CD1c-positive myeloid dendritic cell (primary cell): ENCODE measurements around the gene NRN1L.
"Not testable (repeated sequence)": the region's sequence is repeated elsewhere in the genome, so short reads cannot be mapped to it uniquely, and the experiment has no call there.

Experiments
- DNase-seq: peaks from one replicate; pipeline ENCODE4 v3.0.0-alpha.2; 2016; ENCODE audit errors: extremely low spot score

Gene NRN1L

DNA sequence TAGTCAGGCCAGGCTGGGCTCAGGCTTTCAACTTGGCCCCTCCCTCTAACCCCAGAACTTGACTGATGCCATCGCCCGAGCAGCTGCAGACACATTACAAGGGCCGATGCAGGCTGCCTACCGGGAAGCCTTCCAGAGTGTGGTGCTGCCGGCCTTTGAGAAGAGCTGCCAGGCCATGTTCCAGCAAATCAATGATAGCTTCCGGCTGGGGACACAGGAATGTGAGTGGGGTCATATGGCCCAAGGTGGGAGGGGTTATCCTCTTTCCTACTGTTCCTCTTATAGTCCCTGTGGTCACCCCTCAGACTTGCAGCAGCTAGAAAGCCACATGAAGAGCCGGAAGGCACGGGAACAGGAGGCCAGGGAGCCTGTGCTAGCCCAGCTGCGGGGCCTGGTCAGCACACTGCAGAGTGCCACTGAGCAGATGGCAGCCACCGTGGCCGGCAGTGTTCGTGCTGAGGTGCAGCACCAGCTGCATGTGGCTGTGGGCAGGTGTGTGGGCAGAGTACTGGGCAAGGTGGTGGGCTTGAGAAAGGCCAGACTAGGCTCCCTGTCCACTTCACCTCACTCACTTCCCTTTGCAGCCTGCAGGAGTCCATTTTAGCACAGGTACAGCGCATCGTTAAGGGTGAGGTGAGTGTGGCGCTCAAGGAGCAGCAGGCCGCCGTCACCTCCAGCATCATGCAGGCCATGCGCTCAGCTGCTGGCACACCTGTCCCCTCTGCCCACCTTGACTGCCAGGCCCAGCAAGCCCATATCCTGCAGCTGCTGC is 2.1 kb upstream of the NRN1L start:
- DNase-seq = no peak

DNA sequence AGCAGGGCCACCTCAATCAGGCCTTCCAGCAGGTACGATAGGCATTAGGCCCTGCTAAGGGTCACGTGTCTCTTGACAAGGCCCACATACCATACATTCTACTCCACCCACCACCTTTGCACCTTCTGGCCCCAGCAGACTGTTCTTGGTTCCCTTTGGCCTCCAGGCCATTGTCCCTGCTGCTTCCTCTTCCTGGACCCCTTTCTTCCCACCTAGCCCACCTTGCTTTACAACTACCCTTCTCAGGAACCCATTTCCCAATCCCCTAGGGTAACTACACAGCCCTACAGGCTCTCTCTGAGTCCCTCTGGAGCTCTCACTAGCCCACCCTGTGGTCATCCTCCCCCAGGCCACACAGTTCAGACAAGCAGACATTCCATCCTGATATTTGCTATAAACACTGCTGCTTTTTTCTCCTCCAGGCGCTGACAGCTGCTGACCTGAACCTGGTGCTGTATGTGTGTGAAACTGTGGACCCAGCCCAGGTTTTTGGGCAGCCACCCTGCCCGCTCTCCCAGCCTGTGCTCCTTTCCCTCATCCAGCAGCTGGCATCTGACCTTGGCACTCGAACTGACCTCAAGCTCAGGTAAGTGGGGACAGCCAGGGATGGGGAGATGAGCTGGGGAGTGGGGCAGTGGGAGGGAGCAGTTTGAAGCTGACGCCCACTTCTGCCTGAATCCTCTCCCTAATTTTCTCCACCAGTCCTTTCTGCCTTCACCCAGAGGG is 1.4 kb upstream of the NRN1L start:
- DNase-seq = no peak

DNA sequence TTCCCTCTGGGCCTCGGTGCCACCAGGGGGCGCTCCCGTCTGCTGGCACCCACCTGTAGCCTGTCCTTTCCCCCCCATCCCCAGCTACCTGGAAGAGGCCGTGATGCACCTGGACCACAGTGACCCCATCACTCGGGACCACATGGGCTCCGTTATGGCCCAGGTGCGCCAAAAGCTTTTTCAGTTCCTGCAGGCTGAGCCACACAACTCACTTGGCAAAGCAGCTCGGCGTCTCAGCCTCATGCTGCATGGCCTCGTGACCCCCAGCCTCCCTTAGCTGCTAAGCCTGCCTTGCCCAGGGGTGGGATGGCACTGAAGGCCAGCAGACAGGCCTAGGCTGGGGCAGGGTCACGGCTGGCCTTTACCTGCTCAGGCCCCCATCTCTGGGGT is 818 bp upstream of the NRN1L start:
- DNase-seq = peak; percentile 64

DNA sequence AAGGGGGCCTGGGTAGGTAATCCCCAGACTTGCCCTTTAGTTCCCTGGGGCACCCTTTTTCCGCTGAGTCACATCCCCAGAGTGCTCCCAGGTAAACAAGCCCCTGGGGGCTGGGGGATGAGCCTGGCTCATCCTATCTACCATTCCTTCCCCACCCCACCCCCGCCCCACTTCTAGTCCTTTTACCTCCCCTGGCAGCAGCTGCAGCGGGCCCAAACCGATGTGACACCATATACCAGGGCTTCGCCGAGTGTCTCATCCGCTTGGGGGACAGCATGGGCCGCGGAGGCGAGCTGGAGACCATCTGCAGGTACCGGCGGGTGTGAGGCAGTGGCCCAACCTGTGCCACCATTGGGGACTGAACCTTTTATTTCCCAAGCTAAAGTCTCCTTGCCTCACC is 860 bp downstream of the NRN1L start:
- no peak for DNase-seq

DNA sequence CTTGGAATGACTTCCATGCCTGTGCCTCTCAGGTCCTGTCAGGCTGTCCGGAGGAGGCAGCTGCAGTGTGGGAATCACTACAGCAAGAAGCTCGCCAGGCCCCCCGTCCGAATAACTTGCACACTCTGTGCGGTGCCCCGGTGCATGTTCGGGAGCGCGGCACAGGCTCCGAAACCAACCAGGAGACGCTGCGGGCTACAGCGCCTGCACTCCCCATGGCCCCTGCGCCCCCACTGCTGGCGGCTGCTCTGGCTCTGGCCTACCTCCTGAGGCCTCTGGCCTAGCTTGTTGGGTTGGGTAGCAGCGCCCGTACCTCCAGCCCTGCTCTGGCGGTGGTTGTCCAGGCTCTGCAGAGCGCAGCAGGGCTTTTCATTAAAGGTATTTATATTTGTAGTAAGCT is 1.3 kb downstream of the NRN1L start:
- no peak for DNase-seq

DNA sequence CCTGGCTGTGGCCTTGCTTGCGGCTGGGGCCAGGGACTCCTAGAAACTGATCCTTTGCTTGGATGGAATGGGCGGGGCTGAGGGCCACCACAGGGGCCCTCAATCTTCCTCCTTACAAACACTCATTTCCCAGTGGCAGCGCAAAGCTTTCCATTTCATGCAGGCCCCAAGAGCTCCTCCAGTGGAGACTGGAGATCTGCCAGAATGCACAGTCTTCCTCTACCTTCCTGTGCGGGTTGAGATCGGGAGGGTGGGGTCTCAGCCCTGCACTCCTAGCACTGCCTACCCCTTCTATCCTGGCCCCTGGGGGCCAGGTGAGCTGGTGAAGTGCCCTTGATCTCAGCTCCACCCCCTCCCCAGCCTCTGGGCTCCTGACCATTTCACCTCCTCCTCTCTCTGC is 1.7 kb downstream of the NRN1L start:
- DNase-seq = no peak

DNA sequence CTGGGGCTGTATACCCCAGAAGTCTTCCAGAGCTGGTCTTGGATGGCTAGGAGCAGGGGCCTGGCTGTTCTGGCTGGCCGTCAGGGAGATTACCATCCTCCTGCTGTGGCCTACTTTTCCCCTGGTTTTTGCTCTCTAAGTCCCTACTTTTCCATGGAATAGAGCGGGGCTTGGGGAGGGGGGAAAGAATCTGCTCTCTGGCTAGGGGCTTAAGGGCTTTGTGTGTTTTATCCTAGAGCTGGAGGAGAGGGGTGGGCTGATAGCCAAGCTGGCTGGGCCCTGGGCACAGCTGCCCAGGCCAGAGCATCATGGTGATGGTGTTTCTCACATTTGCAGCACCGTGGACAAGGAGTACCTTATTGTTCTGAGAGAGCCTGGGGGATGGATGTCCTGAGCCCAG is 3.6 kb downstream of the NRN1L start:
- DNase-seq = no peak

DNA sequence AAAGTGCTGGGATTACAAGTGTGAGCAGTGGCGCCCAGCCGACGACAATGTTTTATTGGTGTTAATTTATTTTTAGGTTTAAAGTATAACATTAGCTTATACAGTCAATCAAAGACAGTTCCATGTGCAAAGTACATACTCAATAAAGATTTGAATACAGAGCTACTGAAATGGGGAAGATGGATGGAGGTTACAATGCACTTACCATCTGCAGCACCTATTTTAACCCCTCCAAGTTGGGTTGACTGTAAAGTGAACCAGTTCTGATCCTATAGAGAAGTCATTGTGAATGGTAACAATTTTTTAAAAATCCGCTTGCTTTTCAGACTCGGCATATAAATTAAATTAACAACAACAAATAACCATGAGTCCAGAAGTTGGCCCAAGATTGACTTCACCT is 7.7 kb downstream of the NRN1L start:
- no peak for DNase-seq

DNA sequence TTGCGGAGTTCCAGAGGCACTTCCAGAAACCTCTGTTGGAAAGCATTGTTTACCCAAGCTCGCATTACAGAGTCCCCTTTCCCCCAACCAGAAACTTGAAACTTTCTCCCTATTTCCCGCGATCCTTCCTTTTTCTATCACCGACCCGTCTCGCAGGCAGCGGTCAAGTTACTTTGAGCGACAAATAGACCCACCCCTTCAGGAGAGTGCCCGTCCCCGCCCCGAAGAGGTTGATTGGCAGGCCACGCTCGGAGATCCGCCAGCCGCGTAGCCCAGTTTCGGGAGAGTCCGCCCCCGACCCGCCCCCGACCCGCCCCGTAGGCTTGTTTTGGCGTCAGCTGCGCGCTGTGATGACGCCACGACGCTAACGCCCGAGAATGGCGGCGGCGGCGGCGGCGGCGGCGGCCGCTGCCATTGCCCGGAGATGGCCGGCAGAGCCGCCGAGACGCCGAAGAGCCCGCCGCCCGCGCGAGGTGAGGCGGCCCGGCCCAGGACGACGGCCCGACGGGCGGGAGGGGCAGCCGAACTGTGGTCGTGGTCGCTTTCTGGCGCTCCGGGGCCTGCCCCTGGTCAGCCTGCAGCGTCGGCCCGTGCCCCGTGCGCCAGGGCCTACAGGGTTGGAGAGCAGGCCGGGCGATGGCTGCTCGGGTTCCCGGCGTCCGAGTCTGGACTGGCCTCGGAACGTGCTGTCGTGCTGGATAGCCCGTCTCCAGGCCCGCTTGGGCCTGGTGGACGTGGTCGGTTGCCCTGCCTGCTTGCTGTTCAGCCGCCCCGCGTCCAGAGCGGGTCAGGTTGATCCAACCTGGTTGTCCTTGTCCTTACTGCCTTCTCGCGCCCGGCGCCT is 8.4 kb downstream of the NRN1L start, which contains the start of gene PSKH1:
TSS of gene PSKH1 (plus strand) at position 356 of the 844 bp plus-strand sequence. CDS start 15,496 bp downstream, outside the sequence.
- DNase-seq = peak; percentile 98

DNA sequence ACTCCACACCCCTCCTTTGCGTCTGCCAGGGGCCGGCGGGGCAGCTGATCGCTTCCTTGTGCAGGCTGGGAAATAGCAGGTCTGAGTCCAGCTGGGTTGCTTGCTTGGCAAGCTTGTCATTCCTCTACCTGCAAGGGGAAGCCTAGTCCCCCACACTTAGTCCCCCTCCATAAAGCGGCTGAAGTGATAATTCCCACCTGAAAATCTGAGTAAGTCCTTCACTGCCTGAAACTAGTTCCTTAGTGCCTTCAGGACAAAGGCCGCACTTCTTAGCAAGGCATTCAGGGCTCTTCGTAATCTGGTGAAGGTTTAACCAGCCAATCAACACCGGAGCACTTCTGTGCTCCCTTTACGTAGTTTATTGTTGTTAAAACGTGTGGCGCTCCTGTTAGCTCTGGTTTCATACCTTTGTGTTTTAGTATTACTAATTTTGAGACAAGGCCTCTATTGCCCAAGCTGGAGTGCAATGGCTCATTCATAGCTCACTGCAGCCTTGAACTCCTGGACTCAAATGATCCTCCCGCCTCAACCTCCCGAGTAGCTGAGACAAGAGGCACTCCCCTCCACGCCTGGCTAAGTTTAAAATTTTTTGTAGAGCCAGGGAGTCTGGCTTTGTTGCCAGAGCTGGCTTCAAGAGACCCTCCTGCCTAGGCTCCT is 9.2 kb downstream of the NRN1L start:
- DNase-seq = no peak

DNA sequence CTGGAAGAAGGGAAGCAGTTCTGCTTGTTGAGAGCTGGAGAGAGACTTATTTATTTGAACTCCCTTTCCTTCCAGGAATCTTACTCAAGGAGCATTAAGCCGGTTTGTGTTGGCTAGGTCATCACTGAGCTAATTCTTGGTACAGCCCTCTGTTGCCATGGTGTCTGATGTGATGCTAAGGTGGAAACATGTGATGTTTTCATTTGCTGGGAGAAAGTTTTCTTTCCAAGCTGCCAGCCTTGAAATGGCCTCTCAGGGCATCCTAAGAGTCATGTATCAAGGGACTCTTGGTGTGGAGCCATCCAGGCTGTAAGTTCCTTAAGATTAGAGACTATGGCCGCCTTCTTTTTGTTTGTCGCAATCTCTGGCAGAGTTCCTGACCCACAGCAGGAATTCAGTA is 12.5 kb downstream of the NRN1L start:
- DNase-seq = no peak

DNA sequence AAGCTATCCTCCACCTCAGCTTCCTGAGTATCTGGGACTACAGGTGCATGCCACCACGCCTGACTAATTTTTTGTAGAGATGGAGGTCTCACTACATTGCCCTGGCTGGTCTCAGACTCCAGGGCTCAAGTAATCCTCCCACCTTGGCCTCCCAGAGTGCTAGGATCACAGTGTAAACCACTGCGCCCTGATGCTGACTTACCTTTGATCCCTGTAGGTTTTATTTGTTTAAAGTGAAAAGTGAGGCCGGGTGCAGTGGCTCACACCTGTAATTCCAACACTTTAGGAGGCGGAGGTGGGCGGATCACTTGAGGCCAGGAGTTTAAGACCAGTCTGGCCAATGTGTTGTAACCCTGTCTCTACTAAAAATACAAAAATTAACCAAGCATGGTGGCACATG is 17.0 kb downstream of the NRN1L start:
- DNase-seq = no peak

DNA sequence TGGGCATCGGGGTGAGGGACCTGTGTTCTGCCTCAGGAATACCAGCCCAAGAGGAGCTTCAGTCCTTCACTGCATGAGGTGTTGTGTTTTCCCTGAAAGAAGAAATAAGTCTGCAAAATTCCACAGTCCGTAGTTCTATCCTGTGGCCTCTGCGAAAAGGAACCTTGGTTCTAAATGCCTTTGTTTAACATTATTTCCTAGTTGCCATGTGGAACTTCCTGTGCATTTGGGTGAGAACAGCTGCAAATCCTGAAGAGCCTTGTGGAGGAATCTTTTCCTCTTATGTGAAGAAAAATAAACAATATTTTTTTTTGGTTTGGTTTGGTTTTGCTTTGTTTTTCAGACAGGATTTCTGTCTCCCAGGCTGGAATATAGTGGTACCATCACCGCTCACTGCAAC is 18.1 kb downstream of the NRN1L start:
- no peak for DNase-seq

DNA sequence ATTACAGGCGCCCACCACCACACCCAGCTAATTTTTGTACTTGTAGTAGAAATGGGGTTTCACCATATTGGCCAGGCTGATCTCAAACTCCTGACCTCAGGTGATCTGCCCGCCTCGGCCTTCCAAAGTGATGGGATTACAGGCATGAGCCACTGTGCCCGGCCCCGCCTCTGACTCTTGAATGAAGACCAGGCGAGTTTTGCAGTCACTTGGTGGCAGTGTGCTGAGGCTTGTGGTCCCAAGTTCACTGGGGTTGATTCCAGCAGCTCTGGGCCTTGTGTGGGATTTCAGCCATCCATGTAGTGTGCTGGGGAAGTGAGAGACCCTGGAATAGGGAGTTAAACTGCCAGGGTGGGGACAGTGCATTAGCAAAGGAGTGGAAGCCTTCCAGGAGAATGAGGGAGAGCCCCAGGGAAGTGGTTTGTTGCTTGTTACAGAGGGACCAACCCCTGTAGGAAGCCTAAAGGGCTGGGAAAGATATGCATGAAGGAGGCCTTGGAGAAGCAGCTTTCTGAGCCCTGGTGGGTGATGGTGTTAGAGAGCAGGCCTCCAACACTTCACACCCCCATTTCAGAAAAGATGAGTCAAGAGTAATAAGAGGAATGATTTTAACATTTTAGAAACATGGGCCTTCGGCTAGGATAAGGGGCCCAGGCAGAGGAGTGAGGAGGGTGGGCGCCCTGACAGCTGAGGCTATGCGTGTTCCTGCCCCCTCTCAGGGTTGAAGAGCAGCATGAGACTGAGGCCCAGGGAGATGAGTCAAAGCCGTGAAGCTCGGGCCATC is 22.9 kb downstream of the NRN1L start:
- DNase-seq = no peak

DNA sequence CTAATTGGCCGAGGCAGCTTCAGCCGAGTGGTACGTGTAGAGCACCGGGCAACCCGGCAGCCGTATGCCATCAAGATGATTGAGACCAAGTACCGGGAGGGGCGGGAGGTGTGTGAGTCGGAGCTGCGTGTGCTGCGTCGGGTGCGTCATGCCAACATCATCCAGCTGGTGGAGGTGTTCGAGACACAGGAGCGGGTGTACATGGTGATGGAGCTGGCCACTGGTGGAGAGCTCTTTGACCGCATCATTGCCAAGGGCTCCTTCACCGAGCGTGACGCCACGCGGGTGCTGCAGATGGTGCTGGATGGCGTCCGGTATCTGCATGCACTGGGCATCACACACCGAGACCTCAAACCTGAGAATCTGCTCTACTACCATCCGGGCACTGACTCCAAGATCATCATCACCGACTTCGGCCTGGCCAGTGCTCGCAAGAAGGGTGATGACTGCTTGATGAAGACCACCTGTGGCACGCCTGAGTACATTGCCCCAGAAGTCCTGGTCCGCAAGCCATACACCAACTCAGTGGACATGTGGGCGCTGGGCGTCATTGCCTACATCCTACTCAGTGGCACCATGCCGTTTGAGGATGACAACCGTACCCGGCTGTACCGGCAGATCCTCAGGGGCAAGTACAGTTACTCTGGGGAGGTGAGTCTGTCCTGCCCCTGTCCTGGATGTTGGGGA is 24.5 kb downstream of the NRN1L start:
- DNase-seq = no peak

DNA sequence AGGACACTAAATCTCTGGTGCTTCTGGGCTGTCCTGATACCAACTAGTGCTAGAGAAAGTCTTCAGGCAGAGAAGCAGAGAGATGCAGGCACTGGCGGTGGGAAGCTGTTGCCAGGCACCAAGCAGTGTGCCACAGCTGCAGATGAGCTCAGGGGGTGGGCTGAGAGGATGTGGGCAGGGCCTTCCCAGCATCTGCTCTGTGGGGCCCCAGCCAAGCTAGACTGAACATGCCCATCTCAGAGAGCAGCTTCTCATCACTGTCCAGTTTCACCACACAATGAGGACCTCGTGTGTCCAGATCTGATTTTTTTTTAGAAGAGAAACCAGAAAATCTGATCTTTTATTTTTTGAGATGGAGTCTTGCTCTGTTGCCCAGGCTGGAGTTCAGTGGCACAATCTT is 25.5 kb downstream of the NRN1L start:
- no peak for DNase-seq

DNA sequence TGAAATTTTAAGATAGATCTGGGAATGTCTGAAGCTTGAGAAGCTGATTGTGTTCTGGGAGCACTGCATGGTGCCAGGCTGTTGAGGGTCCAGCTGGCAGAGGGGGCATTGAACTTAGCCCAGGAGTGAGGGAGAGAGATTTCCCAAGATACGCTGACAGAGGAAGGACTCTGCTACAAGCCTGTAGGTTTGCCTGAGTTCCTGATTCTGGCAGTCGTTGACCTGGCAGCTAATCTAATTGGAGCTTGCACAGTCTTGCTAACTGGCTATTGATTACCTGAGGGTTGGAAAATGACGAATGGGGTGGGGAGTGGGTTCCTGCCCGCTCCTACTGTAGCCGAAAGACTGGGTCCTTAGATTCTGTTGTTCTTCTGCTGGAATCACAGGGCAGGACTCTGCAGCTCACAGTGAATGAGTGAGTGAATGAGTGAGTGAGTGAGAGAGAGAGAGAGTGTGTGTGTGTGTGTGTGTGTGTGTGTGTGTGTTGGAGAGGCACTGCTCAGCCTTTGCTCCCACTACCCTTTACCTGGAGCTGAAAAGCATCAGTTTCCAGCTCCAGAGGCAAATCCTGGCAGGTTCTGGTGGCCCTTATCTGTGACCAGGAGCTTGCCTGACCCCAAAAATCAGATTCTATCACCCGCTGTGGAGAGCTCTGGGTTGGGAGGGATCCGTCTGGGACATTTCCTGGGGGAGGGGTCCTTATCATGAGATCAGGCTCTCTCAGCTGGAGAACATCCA is 30.2 kb downstream of the NRN1L start:
- no peak for DNase-seq

DNA sequence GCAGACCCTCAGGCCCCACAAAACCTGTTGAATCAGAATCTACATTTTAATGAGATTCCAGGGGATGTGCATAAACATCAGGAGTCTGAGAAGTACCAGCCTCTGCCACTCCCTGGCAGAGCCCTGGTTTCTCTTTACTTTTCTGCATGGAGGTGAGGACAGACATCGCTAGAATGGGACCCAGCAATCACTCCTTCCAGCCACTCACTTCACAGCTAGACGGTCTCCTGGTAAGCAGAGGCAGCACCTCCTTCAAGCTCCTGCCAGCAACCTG is 30.7 kb downstream of the NRN1L start:
- not testable (repeated sequence) for DNase-seq

DNA sequence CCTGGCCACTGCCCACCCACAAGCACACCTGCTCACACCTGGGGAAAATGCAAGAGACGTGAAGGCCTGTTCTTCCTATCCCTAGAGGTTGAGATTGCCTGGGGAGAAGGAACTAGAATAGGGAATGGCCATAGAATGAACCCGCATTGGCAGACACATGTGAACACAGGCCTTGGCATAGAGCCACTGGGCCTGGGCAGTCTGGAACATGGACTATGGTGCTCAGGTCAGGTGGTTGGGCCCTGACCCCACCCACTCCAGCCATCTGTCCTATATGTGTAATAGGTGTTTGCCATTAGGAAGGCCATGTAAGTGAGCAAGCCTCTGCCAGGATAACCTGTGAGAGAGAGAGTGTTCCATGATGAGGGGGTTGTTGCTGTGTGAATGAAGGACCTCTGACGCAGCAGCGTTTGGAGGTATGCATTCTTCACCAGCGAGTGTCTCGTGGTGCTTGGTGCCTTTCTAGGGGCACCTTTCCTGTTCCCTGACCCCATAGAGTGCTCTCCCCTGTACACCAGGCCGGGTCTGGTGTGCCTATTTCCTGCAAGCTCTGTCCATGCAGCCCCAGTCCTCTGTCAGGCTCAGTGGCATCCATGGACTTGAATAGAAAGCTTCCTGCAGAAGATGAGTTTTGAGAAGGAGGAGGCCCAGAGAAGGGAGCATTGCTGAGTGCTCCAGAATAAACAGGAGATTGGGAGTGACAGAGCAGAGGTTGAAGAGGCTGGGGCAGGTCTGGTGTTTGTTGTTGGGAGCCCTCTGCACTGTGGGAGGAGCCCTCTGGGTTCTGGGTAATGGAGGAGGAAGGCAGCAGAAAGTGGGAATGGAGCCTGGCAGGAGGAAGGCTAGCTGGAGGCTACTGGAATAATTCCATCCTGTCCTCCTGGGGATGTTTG is 31.4 kb downstream of the NRN1L start:
- no peak for DNase-seq
